Cardiac septum (tissue), 1 donor: ENCODE results near the gene PDPK1. TPM values are rescaled to one million over a fixed set of nuclear protein-coding genes. Genes with fewer than 3 reads are reported as not detected.
"Not testable (repeated sequence)": the region's sequence is repeated elsewhere in the genome, so short reads cannot be mapped to it uniquely, and the experiment has no call there.

Source experiments
- DNase-seq: peaks from one replicate; pipeline ENCODE4 v3.0.0-alpha.2; 2020; ENCODE audit warnings: low spot score
- intact Hi-C: fragments of 100-400 bp; cut with DNase I; formaldehyde crosslinking; loops from one replicate; pipeline ENCODE4 v1.14.0; 2022
- microRNA-seq: library from miRNA; unstranded; fragments of <30 nt; microRNA quantifications from one replicate; pipeline ENCODE4 v1.2.0, GENCODE V29; 2020
- total RNA-seq: library from RNA; stranded (reverse); fragmentation: NEBNext Ultra II Directional; extraction: Animal tissue kit (Norgen Biotek cat#: 25700); gene quantifications from one replicate; pipeline ENCODE4 v1.2.1, GENCODE V29; 2021
- donor health status: DM: no; HTN: no; CAD: no.

PDPK1 gene
- total RNA-seq, 1 donor from 2014 or later = 41.0 TPM

GRCh38 chr16:2627075-2627474 lies 89.3 kb downstream of the PDPK1 start:
- intact Hi-C loops, DNase-seq: not testable (repeated sequence)

GRCh38 chr16:2631203-2631602 lies 93.4 kb downstream of the PDPK1 start:
- intact Hi-C loops, DNase-seq: not testable (repeated sequence)

GRCh38 chr16:2632291-2632690 lies 94.5 kb downstream of the PDPK1 start:
- DNase-seq, intact Hi-C loops: not testable (repeated sequence)

- intact Hi-C loops, DNase-seq: not testable (repeated sequence)
Observed at GRCh38 chr16:2639071-2639721, 101.4 kb downstream of the PDPK1 start.

GRCh38 chr16:2639722-2640072 lies 101.9 kb downstream of the PDPK1 start:
- intact Hi-C loops, DNase-seq: not testable (repeated sequence)

GRCh38 chr16:2642561-2642960 lies 104.7 kb downstream of the PDPK1 start:
- intact Hi-C loops, DNase-seq: not testable (repeated sequence)

GRCh38 chr16:2644754-2645453 lies 107.1 kb downstream of the PDPK1 start:
- DNase-seq, intact Hi-C loops: not testable (repeated sequence)

- DNase-seq = not testable (repeated sequence)
Observed at GRCh38 chr16:2651268-2651871, 113.5 kb downstream of the PDPK1 start.

More at GRCh38 chr16:2651268-2651871, 113.5 kb downstream of the PDPK1 start:
- intact Hi-C loops = not testable (repeated sequence)

Small RNA genes lying within 50 kb of the gene (microRNA-seq; reads per million reads assigned to microRNA genes)
- gene MIR3178 = not detected

Other genes with a start within 250 kb of the PDPK1 start
- 13.6 TPM for gene ABCA3, start 197.3 kb upstream of the PDPK1 start, total RNA-seq
- gene CCNF, start 108.6 kb upstream of the PDPK1 start, total RNA-seq = 0.86 TPM
- 0.51 TPM for gene TEDC2, start 77.9 kb upstream of the PDPK1 start, total RNA-seq
- 0.30 TPM for gene NTN3, start 66.7 kb upstream of the PDPK1 start, total RNA-seq
- gene TBC1D24, start 62.9 kb upstream of the PDPK1 start, total RNA-seq = 8.3 TPM
- gene ATP6V0C, start 24.1 kb upstream of the PDPK1 start, total RNA-seq = 137 TPM
- 12.4 TPM for gene AMDHD2, start 17.6 kb upstream of the PDPK1 start, total RNA-seq
- not detected for gene CEMP1, start 6.6 kb upstream of the PDPK1 start, total RNA-seq
- 13.9 TPM for gene KCTD5, start 144.5 kb downstream of the PDPK1 start, total RNA-seq
- gene PRSS27, start 182.2 kb downstream of the PDPK1 start, total RNA-seq = 0.40 TPM
- 335 TPM for gene SRRM2, start 214.6 kb downstream of the PDPK1 start, total RNA-seq
- 278 TPM for gene ELOB, start 239.3 kb downstream of the PDPK1 start, total RNA-seq
- gene PRSS33, start 249.5 kb downstream of the PDPK1 start, total RNA-seq = not detected